ENCODE results near the gene ITGAL.

ITGAL gene

DNA sequence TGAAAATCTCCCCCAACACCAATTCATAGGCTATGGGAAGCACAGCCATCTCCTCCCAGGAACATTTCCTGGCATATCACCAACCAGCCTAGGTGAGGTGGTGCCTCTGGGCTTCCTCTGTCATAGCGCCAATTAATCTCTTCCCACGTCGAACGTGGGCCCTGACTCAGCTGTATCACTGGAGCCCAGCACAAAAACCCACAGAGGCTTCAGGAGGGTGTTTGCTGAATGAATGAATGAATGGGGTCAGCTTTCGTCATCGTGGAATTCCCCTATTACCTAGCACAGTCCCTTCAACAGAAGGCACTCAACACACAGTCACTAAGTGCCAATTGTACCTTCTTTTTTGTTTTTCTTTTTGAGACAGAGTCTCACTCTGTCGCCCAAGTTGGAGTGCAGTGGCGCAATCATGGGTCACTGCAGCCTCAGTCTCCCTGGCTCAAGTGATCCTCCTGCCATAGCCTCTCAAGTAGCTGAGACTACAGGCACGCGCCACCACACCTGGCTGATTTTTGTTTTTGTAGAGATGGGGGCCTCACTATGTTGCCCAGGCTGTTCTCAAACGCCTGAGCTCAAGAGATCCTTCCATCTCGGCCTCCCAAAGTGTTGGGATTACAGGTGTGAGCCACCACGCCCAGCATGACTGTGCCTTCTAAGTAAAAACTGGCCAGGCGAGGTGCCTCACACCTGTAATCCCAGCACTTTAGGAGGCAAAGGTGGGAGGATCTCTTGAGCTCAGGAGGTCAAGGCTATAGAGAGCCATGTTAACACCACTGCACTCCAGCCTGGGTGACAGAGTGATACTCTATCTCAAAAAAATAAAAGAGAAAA is 94.8 kb downstream of the ITGAL start:
- DNase-seq (ENCODE audit: low read depth in 4 of 4, low spot score in 1 of 4): peak; percentile 34 to 61 (median 43)

DNA sequence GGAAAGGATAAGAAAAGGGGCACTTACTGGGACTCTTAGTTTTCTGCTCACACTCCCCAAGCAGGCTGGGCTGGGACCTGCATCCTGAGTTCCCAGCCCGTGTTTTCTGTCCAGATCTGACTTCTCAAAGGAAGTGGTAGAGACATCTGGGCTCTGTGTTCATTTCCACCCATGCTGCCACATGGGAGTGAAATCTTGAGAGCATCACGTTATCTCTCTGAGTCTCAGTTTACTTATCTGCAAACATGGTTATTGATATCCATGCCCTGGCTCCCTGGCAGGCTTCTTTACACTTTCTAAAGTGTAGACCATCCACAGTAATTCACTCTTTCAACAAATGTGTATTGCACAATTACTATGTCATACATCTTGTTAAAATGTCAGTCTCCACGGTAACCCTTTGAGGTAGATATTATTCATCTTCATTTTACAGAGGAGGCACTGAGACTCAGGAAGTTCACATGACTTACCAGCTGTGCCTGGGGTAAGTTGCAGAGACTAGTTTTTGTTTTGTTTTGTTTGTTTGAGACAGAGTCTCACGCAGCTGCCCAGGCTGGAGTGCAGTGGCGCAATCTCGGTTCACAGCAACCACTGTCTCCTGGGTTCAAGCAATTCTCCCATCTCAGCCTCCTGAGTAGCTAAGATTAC is 95.6 kb downstream of the ITGAL start:
- no peak for DNase-seq (ENCODE audit: low read depth in 4 of 4, low spot score in 1 of 4)

DNA sequence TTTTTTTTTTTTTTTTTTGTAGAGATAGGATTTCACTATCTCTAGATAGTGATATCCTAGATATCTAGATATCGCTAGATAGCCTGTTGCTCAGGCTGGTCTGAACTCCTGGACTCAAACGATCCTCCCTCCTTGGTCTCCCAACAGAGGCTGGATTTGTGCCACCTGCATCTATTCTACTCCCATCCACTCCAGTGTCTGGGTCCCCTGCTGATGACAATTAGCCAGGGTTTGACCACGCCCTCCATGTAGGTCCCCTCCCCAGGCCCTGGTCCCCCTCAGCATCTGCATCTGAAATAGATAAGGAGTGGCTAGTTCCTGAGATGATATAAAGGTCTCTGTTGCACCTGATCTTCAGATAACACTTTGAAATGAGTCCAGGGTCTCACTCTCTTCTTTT is 96.7 kb downstream of the ITGAL start:
- DNase-seq (ENCODE audit: low read depth in 4 of 4, low spot score in 1 of 4): no peak

DNA sequence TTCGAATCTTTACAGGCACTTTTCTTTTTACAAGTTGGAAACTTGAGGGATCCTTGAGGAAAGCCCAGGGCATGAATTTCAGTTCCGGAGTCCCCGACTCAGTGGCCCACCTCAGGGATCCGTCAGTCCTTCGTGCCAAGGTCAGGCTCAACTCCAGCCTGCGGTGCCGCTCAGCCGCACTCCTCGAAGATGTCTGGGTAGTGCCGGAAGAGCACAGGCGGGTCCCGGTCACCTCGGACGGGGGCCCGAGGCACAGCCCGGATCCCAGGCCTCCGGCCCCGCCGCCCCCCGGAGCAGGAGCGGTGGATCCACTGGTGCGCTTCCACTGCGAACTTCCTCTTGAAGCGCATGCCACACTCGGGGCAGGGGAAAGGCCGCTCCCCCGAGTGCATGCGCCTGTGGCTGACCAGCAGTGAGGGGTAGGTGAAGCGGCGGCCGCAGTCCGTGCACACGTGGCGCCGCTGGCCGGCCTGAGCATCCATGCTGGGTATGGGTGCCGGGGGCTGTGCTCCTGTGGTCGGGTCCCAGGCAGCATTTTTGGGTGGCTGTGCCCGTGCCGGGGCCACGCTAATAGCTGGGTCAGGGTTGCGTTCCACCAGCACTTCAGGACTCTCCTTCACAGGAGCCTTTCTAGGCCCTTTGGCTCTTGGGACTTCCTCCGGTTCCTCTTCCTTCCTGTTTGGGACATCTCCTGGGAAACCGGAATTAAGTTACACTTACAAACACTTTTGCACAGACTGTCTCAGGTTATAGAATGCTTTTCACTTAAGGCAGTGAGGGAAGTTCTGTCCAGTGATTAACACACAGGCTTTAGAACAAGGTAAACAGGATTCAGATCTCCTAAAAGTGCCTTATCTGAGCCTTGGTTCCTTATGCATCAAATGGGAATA is 97.4 kb downstream of the ITGAL start:
- no peak for DNase-seq (ENCODE audit: low read depth in 4 of 4, low spot score in 1 of 4)

DNA sequence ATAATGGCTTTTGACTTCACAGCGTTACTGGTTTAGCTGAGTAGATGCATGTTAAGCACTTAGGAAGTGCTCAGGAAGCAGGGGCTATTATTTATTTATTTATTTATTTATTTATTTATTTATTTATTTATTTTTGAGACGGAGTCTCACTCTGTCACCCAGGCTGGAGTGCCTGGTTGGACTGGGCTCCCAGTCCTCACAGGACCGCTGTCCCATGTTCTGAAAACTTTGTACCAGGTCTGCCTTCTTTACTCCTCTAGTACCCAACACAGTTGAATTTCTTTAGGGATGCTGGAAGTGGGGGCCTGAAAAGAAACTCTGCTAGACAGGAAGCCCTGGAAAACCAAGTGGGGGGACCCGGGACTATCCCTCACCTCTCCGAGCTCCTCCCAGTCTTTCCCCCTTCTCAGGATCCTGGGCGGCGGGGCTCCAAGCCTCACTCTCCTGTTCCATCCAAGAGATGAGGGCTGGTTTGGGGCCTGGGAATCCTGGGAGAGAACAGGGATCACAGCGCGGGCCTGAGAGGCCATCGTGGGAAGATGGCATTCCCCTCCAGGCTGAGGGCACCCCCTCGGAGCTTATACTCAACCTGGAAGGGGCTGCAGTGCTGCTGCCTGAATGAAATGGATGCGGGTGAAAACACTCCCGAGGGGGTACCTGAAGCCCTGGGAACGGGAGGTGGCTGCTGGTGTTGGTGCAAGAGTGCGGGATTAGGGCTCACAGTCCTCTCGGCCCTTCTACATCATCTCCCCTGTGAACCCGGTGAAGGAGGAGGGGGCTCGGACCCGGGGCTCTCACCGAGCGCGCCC is 98.3 kb downstream of the ITGAL start:
- no peak for DNase-seq (ENCODE audit: low read depth in 4 of 4, low spot score in 1 of 4)

DNA sequence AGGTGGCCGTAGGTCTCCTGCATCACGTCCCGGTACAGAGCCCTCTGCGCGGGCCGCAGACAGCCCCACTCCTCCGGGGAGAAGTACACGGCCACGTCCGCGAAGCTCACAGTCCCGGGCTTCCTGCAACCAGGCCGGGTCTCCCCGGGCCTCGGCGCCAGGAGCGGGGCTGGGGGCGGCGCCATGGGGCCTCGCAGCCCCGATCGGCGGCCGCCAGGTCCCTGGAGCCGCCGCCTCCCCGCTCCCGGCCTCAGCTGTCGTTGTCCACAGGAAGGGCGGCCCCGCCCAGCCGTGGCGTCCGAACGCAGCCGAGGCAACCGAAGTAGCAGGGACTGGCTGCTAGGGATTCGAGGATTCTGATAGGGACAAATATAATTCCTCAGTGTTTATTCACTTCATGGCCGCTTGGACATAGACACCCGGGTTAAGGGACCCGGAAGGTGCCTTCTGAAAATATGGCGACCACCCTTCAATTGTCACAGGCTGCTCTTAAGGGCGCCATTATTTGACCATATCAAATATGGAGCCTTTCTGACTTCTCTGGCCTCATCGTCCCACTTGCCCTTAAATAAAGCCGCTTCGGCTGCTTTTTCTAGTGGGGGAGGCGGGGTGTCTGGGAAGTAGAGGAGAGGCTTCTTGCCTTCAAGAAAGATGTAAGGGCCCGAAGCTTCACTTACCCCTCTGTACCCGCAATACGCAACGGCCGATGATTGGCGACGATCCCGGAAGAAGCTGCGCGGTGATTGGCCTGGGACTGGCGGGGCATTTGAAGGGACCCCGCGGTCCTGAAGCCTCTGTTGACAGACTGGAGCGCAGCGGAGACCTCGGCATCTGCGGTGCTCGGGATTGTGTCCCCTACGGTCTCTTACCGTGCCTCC is 99.1 kb downstream of the ITGAL start, which contains the start of gene ZNF688:
Gene ZNF688 (minus strand): TSS at position 270 of the 878 bp plus-strand sequence. CDS start 85 bp downstream, at position 185.
- peak; percentile 70 to 91 (median 78) for DNase-seq (ENCODE audit: low read depth in 4 of 4, low spot score in 1 of 4)

All from stimulated activated CD4-positive, alpha-beta T cell treated with anti-CD3 and anti-CD28 coated beads, Interleukin-1b, Interleukin-23, amount 100 ng/mL, for 24 hours (primary cell).